CD4-positive, alpha-beta T cell treated with Interleukin-15 for 1 hour (primary cell): ENCODE results near the gene RNF38.

Experiments used
- DNase-seq: peaks from one replicate; pipeline ENCODE4 v3.0.0-alpha.2; 2020

Gene RNF38

DNA sequence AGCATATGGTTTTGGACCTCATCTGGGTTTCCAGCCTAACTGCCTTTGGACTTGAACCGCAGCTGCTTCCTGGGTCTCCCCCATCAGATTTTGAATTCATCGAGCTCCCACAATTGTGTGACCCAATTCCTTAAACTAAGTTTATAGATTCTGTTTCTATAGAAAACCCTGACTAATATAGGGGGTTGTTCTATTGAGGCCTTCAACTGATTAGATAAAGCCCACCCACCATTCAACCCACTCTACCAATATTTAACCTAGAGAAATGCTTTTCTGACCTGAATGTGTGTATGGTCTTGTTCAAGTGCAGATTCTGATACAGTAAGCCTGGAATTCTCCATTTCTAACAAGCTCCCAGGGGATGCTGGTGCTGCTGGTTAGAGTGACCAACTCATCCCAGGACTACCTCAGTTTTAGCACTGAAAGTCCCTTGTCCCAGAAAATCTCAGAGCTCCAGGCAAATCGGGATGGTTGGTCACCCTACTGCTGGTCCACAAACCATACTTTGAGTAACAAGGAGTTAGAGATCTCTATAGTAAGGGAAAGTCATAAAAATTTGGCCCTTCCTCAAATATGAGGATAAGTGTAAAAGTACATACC, 110.1 kb downstream of the RNF38 start:
- DNase-seq, result no peak

DNA sequence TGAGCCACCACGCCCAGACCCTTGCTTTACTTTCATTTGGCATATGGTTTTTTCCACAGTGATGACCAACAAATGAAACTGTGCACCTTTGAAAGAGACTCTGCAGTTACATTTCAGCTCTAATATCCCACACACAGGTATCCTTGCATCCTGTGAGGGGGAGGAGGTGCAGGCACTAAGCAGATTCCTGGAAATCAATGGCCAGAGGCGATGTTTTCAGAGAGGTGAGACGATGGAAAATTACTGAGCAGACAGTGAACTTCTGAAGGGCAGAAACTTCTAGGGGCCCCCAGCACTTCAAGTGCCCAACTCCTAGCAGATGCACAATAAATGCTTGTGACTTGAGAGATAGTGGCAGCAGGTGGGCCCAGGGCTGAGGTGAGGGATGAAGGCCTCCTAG, 112.0 kb downstream of the RNF38 start:
- no peak for DNase-seq
